HG03108 (cell line): Measurements from ENCODE around the gene ATOH8.

Experiments
- ATAC-seq: cut with Tn5 transposase; IDR thresholded peaks from one replicate; pipeline ENCODE4 v1.9.1; 2021; ENCODE audit warnings: moderate library complexity; ENCODE audit not compliant: unreplicated experiment

The ATOH8 gene

DNA sequence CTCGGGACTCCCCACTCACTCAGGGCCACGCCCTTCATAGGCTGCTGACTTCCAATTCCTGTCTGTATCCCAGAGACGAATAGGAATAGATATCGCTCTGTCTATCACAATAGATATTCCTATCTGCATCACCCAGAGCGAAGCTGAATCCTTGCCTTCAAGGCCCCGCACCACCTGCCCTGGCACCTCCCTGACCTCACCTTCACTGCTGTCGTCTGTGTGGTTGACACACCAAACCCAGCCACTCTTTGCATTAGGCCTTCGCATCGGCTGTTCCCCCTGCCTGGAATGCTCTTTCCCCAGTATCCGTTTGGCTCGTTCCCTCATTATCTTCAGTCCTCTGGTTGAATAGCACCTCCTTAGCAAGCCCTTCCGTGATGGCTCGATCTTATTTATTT is 43.5 kb downstream of the ATOH8 start:
- no peak for ATAC-seq

DNA sequence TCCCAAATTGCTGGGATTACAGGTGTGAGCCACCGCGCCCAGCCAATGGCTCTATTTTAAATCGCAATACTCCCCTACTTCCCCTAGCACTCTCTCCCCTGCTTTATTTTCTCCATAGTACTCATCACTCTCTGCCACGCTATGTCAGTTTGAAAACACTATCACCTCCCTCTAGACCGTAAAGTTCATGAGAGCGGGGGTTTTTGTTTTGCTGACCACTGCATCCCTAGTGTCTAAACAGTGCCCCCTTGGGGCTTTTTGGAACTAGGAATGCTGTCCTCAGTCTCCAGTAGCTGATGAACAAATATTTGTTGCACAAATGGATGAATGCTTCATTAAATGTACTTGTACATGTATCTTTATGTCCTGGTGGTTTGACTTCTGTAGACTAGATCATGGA is 44.1 kb downstream of the ATOH8 start:
- no peak for ATAC-seq

DNA sequence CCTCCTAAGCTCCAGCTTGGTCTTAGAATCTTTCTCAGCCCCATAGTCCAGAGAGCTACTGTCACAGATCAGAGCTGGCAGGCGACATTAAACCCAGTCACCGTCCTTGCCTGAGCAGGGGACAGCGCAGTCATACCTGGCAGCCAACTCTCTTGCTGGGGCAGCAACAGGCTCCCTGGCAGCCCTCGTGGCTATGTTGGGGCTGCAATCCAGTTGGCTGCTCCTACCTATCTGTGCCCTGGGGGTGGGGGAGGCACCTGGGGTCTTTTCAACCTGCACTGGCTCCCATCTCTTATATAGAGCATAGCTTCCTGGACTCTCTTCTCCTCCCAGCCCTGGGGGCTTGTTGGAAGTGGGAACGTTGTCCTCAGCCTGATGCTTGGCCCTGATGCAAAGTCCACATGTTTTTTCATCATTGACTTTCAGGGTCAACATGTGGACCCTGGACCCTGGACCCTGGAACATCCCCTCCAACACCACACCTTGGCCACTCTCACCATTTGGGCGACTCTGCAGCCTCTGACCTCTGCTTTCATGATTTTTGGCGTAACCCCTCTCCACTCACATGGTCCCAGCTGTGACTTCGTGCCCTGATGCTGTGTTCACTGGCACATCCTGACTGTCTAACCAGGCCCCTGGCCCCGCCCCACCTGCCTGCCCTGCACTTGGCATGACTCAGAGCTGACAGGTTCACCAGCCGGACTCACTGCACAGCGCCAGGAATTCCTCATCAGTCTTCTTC is 45.6 kb downstream of the ATOH8 start:
- ATAC-seq: no peak

DNA sequence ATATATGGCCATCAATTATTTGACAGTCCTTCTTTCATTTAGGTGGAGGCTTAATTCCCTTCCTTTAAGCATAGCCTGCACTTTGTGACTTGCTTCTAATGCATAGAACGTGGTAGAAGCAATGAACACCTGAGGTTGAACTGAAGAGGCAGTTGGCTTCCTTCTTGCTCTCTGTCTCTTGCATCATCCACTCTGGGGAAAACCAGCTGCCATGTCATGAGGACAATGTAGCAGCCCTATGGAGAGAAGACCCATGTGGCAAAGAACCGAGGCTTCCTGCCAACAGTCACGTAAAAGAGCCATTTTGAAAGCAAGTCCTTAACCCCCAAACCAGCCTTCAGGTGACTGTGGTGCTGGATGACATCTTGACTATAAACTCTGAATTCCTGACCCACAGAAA is 46.8 kb downstream of the ATOH8 start:
- ATAC-seq: no peak

DNA sequence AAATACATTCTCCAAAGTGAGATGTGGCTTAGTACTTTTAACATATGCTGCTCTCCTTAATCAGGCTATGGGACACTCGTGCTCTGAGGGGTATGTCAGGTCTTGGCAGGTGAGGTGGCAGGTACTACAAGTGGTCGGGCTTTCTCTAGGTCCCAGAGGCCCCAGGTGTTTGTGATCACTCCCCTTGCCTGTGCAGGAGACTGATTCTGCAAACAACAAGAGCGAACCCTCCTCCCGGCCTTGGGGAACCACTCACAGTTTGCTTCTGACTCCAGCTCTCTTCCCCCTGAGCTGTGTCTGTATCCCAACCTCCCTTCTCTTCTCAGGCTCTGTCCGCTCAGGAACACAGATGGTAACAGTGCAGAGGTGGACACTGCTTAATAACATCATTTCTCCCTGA is 48.1 kb downstream of the ATOH8 start:
- no peak for ATAC-seq

DNA sequence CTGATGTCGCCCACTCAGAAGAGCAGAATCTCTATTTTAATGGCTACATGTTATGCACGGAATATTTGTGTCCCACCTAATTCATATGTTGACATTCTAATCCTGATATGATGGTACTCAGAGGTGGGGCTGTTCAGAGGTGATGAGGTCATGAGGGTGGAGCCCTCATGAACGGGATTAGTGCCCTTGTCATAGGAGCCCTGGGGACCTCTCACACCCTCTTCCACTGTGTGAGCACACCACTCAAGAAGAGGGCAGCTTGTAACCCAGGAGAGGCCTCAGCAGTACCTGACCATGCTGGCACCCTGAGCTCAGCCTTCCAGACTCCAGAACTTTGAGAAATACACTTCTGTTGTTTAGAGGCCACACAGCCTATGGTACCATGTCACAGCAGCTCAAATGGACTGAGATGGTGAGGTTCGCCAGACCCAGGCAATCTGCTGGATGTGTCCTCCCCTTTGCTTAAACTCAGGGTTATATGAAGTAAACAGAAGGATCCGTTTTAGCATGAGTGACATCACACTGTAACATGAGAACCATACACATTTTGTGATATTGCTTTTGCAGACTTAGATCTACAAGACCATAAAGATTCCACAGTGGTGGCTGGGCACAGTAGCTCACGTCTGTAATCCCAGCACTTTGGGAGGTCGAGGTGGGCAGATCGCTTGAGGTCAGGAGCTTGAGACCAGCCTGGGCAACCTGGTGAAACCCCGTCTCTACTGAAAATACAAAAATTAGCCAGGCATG is 48.7 kb downstream of the ATOH8 start:
- no peak for ATAC-seq

DNA sequence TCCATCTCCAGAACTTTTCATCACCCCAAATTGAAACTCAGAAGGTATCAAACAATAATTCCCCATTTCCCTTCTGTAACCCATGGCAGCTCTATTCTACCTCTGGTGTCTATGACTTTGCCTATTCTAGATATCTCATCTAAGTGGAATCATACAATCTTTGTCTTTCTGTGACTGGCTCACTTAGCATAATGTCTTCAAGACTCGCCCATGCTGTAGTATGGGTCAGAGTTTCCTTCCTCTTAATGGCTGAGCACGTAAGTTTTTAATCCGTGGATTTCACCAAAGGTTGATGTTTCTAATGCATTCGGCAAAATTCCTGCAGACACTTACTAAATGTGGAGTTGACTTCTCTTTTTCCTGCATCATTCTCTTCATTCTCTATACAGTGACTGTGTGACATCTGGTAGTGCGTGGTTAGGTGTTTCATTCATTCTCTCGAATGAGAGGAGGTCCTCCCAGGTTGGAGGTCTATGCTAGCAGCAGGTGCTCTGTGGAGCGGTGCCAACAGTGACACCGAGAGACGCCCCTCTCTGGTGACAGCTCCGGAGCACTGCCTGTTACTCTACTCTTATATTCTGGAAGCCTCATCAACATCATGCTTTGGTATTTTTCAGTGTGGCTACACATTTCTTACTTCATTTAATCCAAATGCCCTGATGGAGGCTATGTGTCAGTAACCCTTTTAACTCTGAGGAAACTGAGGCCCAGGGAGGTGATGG is 50.1 kb downstream of the ATOH8 start:
- ATAC-seq: no peak

DNA sequence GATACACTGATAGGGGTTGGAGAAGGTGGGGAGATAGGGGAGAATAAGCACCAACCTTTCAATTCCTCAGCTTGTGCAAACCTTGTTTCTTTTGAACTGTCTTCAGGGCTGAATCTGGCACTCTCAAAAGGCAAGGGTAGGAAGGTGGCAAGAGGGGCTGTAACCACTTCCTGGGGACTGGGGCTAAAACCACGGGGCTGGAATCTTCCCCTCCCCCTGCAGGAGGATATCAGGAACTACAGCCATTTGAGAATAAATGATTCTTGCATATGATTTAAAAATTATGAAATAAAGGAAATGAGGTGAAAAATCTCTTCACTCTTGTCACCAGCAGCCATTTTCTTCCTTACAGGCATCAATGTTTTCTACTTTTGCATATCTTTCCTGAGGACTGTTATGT is 50.8 kb downstream of the ATOH8 start:
- no peak for ATAC-seq

DNA sequence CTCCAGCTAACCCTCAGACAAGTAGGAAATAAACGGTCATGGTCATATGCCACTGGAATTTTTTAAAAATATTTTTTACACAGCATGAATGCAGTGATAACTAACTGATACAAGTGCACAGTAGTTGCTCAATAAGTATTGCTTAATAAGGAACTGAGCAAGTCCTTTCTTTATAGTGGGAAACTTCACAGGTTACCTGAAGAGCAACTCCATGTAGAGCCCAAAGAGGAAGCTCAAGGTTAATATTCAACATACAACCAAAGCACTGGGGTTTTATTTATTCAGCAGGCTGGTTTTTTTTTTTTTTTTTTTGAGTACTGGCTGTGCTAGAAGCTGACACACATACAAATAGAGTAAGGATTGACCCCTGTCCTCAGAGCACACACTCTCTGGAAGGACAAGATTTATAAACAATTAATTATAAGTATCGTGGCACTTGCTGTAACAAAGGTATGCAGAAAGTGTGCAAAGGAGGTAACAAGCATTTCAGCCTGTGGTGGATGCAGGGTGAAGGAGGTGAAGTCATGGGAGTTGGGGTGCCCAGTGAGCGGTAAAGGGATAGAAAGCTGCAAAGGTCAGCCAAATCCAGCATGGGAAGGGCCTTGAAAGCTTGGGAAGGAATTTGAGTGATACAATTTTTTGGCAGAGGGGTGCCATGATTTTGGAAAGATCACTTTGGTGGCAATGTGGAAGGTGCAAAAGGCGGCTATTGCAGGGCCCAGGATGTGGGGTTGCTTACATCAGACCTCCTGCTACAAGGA is 52.7 kb downstream of the ATOH8 start:
- no peak for ATAC-seq

DNA sequence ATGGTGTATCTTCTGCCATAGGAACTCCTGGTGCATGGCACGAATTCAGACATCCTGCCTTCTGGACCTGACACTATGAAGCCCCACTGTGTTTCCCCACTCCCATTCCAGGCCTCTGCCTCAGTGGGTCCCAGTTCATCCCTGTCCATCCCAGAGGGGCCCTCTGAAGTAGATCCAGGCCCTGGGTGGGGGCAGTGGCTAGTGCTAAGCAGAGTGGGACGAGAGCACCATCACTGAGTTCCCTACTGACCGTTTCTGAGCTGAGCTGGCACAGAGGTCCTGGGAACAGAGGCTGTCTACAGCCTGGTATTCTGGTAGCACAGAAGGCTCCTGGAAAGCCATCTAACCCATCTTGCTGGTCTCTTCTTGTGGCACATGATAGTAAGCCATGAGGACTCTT is 54.0 kb downstream of the ATOH8 start:
- no peak for ATAC-seq

DNA sequence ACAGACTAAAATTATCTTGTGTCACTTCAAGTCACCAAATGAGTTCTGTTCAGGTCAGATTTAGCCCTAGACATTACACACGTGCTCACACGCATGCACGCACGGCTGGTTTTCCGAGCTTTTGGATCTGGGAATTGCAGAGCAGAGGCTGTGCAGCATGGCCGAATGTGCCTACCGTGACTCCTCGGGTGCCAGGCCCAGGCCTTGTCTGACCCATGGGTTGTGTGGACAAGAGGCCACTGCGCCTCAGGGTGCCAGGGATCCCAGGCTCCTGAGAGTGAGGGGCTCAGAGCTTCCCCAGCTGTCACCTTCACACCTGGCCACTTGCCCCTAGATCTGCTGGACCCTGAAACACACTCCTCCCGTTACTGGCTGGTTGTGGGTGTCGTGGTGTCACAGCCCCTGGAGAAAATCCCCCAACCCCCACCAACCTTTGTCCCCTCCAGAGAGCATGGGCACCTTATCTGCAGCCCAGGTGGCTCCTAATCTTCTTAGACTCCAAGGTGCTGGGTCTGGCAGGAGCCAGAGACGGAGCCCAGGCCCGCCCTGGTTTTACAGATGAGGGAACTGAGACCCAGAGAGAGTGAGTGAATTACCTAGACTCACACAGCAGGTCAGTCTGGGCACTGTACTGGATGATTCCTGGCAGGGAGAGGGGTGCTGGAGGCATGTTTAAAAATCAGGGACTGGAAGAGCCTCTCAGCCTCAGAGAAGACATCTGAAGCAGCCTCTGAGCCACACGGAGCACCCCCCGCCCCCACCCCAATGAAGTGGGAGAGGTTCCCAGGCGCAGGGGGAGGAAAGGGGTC is 56.8 kb downstream of the ATOH8 start:
- ATAC-seq: no peak

DNA sequence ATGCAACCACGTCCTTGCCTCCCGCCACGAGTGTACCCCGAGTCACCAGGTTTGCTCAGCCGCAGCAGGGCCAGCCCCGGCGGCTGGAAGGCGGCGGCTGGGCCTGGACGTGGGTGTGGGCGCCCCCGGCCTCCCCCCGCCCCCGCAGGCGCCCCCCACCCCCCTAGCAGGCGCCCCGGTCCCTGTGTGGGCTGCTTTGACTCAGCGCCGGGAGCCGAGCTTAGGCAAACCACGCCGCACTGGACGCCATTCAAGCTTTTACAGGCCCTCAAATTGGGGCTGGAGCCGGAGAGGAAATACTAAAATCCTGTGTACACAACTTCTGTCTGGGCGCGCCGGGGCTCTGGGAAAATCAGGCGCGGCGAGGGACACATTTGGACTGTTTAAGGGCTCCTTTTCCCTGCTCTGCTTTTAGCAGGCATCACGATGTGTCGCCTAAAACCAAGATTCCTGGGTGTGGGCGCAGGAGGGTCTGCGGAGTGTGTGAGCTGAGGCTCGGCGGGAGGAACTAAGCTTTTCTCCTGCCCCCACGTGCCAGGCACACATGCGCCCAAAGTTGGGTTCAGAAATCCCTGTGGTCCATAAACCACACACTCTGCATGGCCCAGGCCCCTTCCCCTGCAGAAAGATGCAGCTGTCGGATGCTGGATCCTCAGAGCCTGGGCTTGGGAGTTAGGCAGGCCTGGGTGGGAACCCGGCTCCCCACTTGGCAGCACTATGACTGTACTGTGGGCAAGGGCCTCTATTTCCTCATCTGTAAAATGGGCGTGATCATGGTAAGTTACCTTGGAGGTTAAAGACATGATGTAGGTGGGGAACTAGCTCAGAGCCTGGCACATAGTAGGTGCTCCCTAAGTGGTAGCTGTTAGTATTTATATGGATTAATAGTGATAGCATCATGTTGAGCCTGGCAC is 57.6 kb downstream of the ATOH8 start:
- ATAC-seq: no peak

DNA sequence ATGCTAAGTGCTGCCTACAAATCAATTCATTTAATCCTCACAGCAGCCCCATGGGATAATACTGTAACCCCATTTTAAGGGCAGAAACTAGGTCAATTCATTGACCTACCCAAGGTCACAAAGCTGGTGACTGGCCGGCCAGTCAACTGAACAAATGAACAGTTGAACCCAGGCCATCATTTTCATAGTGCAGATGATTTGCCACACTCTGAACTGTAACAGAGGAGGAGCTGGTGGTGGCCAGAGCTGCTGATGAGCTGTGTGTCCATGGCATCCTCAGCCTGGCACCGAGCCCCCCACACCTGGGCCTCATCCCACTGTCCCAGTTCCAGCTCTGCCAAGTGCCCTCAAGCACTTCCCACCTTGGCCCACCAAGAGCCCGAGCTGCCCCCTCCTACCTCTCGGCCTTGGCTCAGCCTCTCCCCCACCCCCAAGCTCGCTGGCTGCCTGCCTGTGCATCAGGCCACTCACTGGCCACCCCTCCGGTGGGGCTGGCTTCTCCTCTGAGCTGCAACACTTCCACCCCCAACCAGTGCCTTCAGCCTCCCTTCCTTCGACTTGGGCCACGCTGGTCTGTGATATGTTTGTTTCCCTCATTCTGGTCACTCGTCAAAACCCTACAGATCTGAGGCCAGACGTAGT is 58.4 kb downstream of the ATOH8 start:
- ATAC-seq: no peak

DNA sequence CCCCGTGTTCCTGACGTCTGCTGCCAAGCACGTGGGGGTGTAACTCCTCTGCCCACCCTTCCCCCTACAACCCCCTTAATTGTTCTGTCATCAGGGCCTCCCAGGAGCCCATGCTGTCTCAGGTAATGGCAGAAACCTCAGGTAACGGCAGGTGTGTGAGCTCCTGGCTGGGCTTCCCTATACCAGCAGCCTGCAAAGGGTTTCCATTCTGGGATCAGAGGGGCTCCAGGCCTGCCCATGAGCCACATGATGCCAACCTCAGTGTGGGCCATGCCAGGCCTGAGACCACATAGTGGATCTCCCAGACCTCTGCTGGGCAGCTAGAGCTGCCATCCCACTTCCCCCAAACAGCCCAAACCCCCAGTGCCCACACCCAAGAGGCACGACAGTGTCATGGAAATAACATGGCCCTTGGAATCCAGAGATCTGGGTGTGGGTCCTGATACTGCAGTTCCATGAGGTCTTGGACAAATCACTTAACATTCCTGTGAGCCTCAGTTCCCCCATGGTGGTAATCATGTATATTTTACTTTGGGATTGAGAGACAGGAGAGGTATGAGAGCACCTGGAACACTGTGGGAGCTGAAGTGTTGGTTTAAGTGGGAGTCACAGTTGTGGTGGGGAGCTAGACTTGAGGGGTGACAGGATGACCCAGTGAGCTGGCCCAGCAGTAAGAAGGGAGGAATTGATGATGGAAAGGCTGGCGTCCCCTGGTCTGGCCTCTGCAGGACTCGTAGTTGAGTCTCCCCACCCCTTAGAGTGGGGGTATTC is 59.6 kb downstream of the ATOH8 start:
- ATAC-seq: no peak

DNA sequence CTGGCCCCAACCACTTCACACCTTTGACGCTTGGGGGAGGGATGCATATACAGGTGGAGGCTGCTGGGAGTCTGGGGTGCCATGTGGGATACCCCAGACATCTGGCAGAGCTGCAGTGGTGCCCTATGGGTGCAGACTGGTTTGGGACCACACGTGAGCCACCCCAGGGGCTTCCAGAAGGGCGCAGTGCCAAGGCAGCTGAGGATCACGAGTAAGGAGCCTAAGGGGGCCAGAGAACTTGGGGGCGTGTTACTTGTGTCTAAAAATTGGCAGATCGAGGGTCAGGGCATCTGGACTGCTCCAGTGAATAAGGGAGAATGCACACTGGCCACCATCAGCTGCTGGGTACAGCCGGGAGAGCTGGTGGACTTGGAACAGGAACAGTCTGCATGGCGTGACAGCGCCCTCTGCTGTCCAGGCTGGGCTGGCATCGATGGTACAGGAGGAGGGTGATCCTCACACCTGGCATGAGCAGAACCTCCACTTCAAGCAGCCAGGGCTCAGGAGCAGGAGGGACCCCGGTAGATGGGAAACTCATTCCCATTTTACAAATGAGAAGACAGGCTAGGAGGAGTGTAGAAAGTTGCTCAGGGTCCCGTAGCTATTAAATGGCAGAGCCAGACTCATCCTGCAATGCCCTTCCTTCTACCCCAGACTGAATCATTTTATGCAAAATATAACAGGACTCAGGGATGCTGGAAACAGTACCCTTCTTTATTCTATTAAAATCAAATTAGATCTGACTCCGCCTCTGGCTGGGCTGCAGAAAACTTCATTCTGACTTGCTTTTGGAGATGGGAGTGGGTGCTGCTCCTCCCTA is 60.4 kb downstream of the ATOH8 start:
- ATAC-seq: no peak

DNA sequence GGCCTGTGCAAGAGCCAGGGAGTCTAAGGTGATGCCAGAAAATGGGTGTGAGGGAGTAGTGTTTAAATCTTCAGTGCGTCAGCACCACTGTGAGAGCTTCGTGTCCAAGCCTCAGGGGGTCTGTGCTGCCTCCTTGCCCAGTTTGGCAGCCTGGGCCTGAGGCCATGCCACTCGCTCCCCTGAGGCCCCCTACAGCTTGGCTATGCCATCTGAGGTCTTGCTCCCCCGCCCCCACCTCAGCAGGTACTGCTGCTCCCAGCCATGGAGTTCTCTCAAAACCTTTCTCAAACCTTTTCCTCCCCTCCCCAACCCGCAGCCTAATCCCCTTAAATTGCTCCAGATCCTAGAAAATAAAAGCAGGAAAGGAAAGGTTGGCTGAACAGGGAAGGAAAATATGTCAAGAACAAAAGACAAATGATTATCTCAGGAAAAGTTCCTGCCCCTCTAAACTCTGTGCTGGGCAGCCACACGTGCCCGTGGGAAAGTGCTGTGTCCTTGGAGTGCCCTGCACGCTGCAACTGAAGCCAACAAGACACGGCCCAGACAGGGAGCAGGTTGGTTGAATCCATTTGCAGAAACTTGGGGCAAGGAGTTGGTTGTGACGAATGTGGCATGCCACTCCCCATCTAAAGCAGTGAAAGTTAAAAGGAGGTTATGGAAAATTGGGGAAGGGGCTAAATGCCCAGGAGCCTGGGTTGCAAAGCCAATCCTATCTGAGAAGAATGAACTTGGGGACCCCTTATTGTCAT is 61.2 kb downstream of the ATOH8 start:
- ATAC-seq: no peak
